C4-2B (cell line): Measurements from ENCODE around the gene MLH1.

Experiments
- ZFX ChIP-seq: fragments of 450-650 bp; IDR thresholded peaks from 2 replicates; pipeline ENCODE4 v1.6.1; 2017
- TF ChIP-seq, protein P1 (sequence below): fragments of 450-650 bp; conservative IDR thresholded peaks from 2 replicates; pipeline ENCODE4 v1.5.1; 2017; ENCODE audit warnings: mild to moderate bottlenecking

- TF ChIP-seq, protein P1, sequence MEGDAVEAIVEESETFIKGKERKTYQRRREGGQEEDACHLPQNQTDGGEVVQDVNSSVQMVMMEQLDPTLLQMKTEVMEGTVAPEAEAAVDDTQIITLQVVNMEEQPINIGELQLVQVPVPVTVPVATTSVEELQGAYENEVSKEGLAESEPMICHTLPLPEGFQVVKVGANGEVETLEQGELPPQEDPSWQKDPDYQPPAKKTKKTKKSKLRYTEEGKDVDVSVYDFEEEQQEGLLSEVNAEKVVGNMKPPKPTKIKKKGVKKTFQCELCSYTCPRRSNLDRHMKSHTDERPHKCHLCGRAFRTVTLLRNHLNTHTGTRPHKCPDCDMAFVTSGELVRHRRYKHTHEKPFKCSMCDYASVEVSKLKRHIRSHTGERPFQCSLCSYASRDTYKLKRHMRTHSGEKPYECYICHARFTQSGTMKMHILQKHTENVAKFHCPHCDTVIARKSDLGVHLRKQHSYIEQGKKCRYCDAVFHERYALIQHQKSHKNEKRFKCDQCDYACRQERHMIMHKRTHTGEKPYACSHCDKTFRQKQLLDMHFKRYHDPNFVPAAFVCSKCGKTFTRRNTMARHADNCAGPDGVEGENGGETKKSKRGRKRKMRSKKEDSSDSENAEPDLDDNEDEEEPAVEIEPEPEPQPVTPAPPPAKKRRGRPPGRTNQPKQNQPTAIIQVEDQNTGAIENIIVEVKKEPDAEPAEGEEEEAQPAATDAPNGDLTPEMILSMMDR = no peak
- no peak for TF ChIP-seq ZFX
Measured at GRCh38 chr3:37071921-37072320, 78.6 kb downstream of the MLH1 start.
